GM12874 (cell line): ENCODE measurements around the gene ABHD15.

Experiments
- CTCF ChIP-seq: IDR thresholded peaks from 2 replicates; pipeline ENCODE4 v1.5.1; 2011; ENCODE audit warnings: low read depth, mild to moderate bottlenecking, control low read depth, low read length, moderate library complexity; ENCODE audit not compliant: insufficient read depth

ABHD15 gene

GRCh38 chr17:29571883-29572681 is 5.2 kb upstream of the ABHD15 start:
- TF ChIP-seq CTCF = no peak

GRCh38 chr17:29571486-29571882 is 4.6 kb upstream of the ABHD15 start:
- TF ChIP-seq CTCF = no peak

- TF ChIP-seq CTCF = no peak
Observed at GRCh38 chr17:29570521-29570920, 3.7 kb upstream of the ABHD15 start.

- TF ChIP-seq CTCF = no peak
Observed at GRCh38 chr17:29569245-29569950, 2.6 kb upstream of the ABHD15 start.

- no peak for TF ChIP-seq CTCF
Observed at GRCh38 chr17:29568331-29569244, 1.8 kb upstream of the ABHD15 start, which contains the start of gene TP53I13. TSS of gene TP53I13 (plus strand) at chr17:29568701. CDS start at chr17:29568759, 58 bp downstream.

GRCh38 chr17:29567554-29568330 is 905 bp upstream of the ABHD15 start:
- peak; percentile 72 for TF ChIP-seq CTCF
